ENCODE data around the gene KIF1C.
"Not testable (repeated sequence)": the region's sequence is repeated elsewhere in the genome, so short reads cannot be mapped to it uniquely, and the experiment has no call there.

Gene KIF1C

DNA sequence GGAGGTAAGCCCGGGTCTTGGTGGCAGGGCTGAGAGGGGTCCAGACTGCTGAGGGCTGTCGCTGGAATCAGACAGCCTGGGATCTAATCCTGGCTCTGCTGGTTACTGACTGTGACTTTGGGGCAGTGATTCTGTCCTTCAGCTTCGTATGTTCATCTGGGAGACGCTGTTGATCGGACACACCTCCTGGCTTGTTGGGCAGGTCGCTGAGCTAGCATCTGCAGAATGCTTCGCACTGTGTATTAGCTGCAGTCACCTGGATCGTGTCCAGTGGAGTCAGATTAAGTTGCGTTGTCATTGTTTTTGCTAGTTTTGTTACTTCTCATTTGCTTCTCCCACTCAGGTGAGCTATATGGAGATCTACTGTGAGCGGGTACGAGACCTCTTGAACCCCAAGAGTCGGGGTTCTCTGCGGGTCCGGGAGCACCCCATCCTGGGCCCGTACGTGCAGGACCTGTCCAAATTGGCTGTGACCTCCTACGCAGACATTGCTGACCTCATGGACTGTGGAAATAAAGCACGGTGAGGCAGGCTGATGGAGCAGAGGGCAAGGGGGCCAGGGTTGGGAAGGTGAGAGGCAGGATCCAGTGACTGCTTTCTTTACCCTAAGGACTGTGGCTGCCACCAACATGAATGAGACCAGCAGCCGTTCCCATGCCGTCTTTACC lies 4.5 kb downstream of the KIF1C start:
- DNase-seq (no peak), ATAC-seq (replicated peaks) (no peak)
- no peaks in the 10 kb centered on the region for H3K9me3 Mint-ChIP-seq
- H3K4me3 Mint-ChIP-seq = no peak overlapping the region
- H3K36me3 Mint-ChIP-seq = peaks cover 66 to 69% of the 10 kb centered on the region in 2 donors
- H3K27ac Mint-ChIP-seq = no peak overlapping the region
- peaks cover 21 to 30% of the 10 kb centered on the region in 2 donors for H3K4me1 Mint-ChIP-seq
- peaks cover 6 to 38% of the 10 kb centered on the region in 2 donors for H3K27me3 Mint-ChIP-seq

DNA sequence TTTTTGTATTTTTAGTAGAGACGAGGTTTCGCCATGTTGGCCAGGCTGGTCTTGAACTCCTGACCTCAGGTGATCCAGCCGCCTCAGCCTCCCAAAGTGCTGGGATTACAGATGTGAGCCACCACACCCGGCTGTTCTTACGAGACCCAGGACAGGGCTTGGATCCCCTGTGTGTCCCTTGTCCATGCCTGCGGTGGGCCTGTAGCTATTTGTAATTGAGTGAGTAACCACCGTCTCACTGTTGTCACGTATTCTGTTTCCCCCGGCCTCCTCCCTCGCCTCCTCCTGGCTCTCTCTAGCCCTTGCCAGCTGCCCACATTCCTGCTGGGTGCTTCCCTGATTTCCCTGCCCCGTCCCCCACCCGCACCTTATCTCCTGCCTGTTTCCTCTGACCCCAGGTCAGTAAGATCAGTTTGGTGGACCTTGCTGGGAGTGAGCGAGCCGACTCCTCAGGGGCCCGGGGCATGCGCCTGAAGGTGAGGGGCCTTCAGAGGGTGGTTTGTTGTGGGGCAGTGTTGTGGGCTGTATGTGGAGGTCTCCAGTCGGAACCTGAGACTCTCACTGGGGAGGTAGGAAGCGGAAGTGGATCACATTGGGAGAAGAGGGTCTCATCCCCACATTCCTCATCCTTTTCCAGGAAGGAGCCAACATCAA lies 5.6 kb downstream of the KIF1C start:
- no peak for DNase-seq
- no peak overlapping the region for H3K27ac Mint-ChIP-seq
- peaks cover 21 to 28% of the 10 kb centered on the region in 2 donors for H3K4me1 Mint-ChIP-seq
- H3K4me3 Mint-ChIP-seq = no peak overlapping the region
- no peaks in the 10 kb centered on the region for H3K9me3 Mint-ChIP-seq
- H3K27me3 Mint-ChIP-seq = peaks cover 7 to 41% of the 10 kb centered on the region in 2 donors
- H3K36me3 Mint-ChIP-seq = peaks cover 77 to 80% of the 10 kb centered on the region in 2 donors
- no peak for ATAC-seq (replicated peaks)

DNA sequence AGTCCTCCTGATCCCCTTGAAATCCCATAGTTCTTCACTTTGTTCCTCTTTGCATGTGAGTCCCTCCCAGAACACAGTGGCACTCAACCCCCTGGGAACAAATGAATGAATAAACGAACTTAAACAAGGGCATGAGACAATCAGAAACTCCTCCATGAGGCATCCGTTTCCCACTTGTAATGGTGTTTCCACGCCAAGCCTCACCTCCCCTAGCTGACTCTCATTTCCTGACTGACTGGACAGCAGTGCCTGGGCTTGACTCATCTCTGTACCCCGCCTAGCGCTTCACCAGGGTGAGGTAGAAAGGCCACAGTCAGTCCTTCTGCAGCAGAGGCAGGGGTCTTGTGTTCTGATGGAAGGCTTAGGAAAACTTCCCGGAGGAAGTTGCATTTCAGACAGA lies 14.2 kb downstream of the KIF1C start:
- no peak overlapping the region for H3K27ac Mint-ChIP-seq
- DNase-seq = no peak
- no peak overlapping the region for H3K4me3 Mint-ChIP-seq
- peaks cover 59 to 73% of the 10 kb centered on the region in 2 donors for H3K36me3 Mint-ChIP-seq
- ATAC-seq (replicated peaks) = peak in 1 of 2 donors; percentile 42
- peaks cover 14 to 17% of the 10 kb centered on the region in 2 donors for H3K4me1 Mint-ChIP-seq
- peaks cover 9 to 31% of the 10 kb centered on the region in 2 donors for H3K27me3 Mint-ChIP-seq
- H3K9me3 Mint-ChIP-seq = no peaks in the 10 kb centered on the region

DNA sequence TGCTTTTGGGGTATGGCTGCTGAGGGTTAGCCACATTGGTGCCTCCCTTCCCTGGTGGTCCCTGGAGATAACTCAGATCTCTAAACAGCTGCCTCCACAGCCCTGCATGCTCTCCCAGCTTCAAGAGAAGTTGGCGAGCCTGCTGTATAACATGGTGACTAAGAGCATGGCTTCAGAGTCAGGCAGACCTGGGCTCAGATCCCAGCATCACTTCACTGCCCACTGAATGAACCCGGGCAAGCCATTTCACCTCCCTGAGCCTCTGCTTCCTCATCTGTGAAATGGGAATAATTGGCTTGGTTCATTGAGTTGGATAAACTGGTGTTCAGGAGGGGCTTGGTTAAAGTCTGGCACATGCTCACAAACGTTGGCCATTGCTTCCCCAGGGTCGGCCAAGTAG lies 16.6 kb downstream of the KIF1C start:
- ATAC-seq (replicated peaks) (no peak), DNase-seq (no peak)
- H3K36me3 Mint-ChIP-seq = peaks cover 50 to 63% of the 10 kb centered on the region in 2 donors
- no peaks in the 10 kb centered on the region for H3K9me3 Mint-ChIP-seq
- peaks cover 4 to 23% of the 10 kb centered on the region in 2 donors for H3K27me3 Mint-ChIP-seq
- peaks cover 18 to 28% of the 10 kb centered on the region in 2 donors for H3K4me1 Mint-ChIP-seq
- no peak overlapping the region for H3K4me3 Mint-ChIP-seq
- no peak overlapping the region for H3K27ac Mint-ChIP-seq

DNA sequence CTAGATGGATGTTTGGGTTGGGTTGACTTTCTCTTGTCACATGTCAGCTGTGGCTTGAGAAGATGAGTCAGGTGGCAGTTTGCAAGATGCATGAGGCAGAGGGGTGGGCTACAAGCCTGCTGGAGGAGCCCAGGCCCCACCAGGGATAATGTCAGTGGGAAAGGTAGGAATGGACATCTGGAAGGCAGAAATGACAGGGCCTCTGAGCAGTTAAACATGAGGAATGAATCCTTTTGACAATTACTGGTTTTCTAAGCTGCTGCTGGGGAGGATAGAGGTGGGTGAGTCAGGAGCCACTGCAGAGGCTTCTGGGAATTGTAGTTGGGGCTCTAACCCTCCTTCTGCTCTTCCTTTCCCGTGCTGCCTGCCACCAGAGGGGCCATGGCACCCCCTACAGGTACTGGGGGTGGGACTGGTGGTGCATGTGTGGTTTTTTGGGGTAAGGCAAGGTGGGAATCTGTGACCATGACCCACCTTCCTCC lies 21.8 kb downstream of the KIF1C start:
- H3K4me3 Mint-ChIP-seq = no peak overlapping the region
- peak; percentile 26 to 28 for ATAC-seq (replicated peaks)
- DNase-seq = no peak
- H3K9me3 Mint-ChIP-seq = no peaks in the 10 kb centered on the region
- peaks cover 14 to 32% of the 10 kb centered on the region in 2 donors for H3K4me1 Mint-ChIP-seq
- peaks cover 61 to 69% of the 10 kb centered on the region in 2 donors for H3K36me3 Mint-ChIP-seq
- no peak overlapping the region for H3K27ac Mint-ChIP-seq
- peaks cover 8 to 29% of the 10 kb centered on the region in 2 donors for H3K27me3 Mint-ChIP-seq

DNA sequence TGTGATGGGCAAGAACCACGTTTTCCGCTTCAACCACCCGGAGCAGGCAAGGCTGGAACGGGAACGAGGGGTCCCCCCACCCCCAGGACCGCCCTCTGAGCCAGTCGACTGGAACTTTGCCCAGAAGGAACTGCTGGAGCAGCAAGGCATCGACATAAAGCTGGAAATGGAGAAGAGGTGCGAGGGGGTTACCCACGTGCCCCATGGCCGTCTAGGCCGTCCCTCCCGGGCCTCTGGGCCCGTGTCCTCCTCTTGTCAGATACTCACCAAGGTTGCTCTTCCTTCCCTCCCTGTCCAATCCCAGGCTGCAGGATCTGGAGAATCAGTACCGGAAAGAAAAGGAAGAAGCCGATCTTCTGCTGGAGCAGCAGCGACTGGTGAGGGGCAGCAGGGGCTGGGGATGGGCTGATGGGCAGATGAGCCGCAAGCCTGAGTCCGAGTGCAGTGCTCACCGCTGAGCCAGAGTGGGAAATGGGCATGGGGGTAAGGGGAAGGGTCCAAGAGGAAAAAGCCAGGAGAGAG lies 22.8 kb downstream of the KIF1C start:
- Mint-ChIP-seq H3K9me3 (no peaks in the 10 kb centered on the region), H3K27ac (no peak overlapping the region), H3K36me3 (peaks cover 55 to 66% of the 10 kb centered on the region in 2 donors), H3K27me3 (peaks cover 8 to 29% of the 10 kb centered on the region in 2 donors), H3K4me1 (peaks cover 14 to 32% of the 10 kb centered on the region in 2 donors), H3K4me3 (no peak overlapping the region)
- no peak for DNase-seq
- no peak for ATAC-seq (replicated peaks)

DNA sequence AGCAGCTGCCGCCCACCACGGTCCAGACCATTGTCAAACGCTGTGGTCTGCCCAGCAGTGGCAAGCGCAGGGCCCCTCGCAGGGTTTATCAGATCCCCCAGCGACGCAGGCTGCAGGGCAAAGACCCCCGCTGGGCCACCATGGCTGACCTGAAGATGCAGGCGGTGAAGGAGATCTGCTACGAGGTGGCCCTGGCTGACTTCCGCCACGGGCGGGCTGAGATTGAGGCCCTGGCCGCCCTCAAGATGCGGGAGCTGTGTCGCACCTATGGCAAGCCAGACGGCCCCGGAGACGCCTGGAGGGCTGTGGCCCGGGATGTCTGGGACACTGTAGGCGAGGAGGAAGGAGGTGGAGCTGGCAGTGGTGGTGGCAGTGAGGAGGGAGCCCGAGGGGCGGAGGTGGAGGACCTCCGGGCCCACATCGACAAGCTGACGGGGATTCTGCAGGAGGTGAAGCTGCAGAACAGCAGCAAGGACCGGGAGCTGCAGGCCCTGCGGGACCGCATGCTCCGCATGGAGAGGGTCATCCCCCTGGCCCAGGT lies 24.5 kb downstream of the KIF1C start:
- Mint-ChIP-seq H3K36me3 (peaks cover 55 to 58% of the 10 kb centered on the region in 2 donors), H3K27ac (no peak overlapping the region), H3K4me1 (peaks cover 11 to 26% of the 10 kb centered on the region in 2 donors), H3K4me3 (no peak overlapping the region), H3K9me3 (no peaks in the 10 kb centered on the region), H3K27me3 (peaks cover 8 to 36% of the 10 kb centered on the region in 2 donors)
- DNase-seq = no peak
- ATAC-seq (replicated peaks) = no peak

DNA sequence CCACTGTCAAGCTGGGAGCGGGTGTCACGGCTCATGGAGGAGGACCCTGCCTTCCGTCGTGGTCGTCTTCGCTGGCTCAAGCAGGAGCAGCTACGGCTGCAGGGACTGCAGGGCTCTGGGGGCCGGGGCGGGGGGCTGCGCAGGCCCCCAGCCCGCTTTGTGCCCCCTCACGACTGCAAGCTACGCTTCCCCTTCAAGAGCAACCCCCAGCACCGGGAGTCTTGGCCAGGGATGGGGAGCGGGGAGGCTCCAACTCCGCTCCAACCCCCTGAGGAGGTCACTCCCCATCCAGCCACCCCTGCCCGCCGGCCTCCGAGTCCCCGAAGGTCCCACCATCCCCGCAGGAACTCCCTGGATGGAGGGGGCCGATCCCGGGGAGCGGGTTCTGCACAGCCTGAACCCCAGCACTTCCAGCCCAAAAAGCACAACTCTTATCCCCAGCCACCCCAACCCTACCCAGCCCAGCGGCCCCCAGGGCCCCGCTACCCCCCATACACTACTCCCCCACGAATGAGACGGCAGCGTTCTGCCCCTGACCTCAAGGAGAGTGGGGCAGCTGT lies 25.9 kb downstream of the KIF1C start:
- Mint-ChIP-seq H3K27ac (peak overlapping the region; percentile 5), H3K36me3 (peaks cover 55 to 57% of the 10 kb centered on the region in 2 donors), H3K9me3 (no peaks in the 10 kb centered on the region), H3K27me3 (peaks cover 8 to 36% of the 10 kb centered on the region in 2 donors), H3K4me1 (peaks cover 11 to 22% of the 10 kb centered on the region in 2 donors), H3K4me3 (no peak overlapping the region)
- ATAC-seq (replicated peaks) = no peak
- DNase-seq = no peak

DNA sequence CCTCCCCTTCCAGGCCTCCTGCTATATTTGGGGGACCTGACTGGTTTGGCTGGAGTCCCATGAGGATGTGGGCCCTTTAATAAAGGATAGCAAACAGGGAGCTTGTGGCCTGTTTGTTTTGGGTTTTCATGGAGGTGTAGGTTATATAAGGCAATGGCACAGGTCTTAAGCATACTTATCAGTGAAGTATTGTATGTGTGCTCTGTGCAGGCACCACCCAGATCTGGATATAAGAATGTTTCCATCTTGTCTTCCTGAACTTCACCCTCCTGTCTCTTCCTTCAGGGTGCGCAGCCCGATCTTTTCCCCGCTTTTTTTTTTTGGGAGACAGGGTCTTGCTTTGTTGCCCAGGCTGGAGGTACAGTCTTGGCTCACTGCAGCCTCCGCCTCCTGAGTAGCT lies 26.9 kb downstream of the KIF1C start:
- H3K36me3 Mint-ChIP-seq = peaks cover 46 to 50% of the 10 kb centered on the region in 2 donors
- H3K4me3 Mint-ChIP-seq = no peak overlapping the region
- DNase-seq (no peak), ATAC-seq (replicated peaks) (no peak)
- H3K27me3 Mint-ChIP-seq = peaks cover 8 to 31% of the 10 kb centered on the region in 2 donors
- H3K4me1 Mint-ChIP-seq = peaks cover 6 to 16% of the 10 kb centered on the region in 2 donors
- H3K27ac Mint-ChIP-seq = no peak overlapping the region
- H3K9me3 Mint-ChIP-seq = no peaks in the 10 kb centered on the region

DNA sequence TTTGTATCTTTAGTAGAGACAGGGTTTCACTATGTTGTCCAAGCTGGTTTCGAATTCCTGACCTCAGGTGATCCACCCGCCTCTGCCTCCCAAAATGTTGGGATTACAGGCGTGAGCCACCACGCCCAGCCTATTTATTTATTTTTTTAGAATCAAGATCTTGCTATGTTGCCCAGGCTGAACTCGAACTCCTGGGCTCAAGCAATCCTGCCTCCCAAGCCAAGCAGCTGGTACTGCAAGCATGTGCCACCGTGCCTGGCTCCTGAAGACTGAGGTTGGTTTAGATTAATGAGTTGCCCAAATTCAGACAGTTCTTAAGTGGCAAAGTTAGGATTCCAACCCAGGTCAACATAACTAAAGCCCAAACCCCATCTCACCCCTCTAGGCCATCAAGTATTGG lies 29.5 kb downstream of the KIF1C start:
- Mint-ChIP-seq H3K27me3 (peaks cover 0 to 19% of the 10 kb centered on the region in 2 donors), H3K4me3 (no peak overlapping the region), H3K9me3 (no peaks in the 10 kb centered on the region), H3K36me3 (peaks cover 23 to 27% of the 10 kb centered on the region in 2 donors), H3K27ac (no peak overlapping the region), H3K4me1 (peaks cover 14 to 28% of the 10 kb centered on the region in 2 donors)
- no peak for ATAC-seq (replicated peaks)
- DNase-seq = no peak

DNA sequence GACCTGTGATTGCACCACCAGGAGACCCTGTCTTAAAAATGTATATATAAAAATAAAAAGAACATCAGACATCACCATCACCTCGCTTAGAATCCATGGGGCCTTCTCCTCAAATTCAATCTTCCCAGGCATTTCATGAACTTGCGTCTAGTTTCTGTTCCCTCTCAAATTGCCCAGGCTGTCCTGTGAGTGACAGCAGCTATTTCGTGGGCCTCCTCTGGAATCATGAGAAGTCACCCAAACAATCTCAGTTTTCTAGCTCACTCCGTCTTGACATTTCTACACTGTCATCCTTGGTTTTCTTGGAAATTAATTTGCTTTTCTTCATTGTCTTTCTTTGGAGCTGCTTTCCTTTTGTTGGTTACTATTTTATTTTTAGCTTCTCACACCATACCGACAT lies 30.2 kb downstream of the KIF1C start:
- DNase-seq = no peak
- no peak for ATAC-seq (replicated peaks)
- Mint-ChIP-seq H3K27ac (no peak overlapping the region), H3K4me3 (no peak overlapping the region), H3K9me3 (no peaks in the 10 kb centered on the region), H3K4me1 (peaks cover 17 to 34% of the 10 kb centered on the region in 2 donors), H3K27me3 (peaks cover 0 to 18% of the 10 kb centered on the region in 2 donors), H3K36me3 (peaks cover 17 to 22% of the 10 kb centered on the region in 2 donors)

DNA sequence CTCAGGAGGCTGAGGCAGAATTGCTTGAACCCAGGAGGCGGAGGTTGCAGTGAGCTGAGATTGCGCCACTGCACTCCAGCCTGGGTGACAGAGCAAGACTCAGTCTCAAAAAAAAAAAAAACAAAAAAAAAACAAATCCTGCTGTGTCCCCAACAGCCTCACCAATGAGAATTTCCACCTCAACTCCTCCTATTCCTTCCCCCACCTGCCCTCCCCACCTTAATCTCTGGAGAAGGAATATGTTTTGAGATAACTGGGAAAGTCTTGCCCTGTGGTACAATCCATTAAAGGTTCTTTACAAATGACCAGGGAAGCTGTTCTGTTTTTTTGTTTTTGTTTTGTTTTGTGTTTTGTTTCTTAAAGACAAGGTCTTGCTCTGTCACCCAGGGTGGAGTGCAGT lies 32.4 kb downstream of the KIF1C start:
- H3K27me3 Mint-ChIP-seq = peaks cover 0 to 22% of the 10 kb centered on the region in 2 donors
- not testable (repeated sequence) for H3K27ac Mint-ChIP-seq, H3K4me3 Mint-ChIP-seq

DNA sequence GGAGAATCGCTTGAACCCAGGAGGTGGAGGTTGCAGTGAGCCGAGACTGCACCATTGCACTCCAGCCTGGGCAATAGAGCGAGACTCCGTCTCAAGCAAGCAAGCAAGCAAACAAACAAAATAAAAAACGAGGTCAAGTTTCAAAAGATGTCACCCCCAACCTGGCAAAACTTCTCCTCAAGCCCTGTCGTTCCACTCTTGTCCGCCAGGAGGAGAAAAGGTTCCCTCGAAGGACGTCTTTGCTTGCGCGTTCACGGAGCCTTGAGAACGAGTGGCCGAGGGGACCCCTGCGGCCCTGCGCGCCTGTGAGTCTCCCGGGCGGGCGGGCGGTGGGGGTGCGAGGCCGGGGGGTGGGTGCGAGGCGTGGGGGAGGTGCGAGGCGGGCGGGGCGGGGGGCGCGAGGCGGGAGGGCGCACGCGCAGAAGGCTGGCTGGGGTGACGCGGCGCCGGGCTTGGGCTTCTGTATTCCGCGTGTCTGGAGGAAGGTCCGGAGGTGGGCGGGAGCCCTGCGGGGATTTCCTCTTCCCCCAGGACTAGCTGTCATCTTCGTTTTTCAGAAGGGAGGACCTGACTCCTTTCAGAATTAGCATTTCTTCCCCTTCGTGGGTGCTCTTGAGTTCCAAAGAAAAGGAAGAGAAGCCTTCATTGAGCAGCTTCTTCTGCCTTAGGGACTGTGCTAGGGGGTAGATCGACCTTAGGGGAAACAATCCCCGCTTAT lies 33.8 kb downstream of the KIF1C start:
- no peaks in the 10 kb centered on the region for H3K9me3 Mint-ChIP-seq
- H3K27me3 Mint-ChIP-seq = peaks cover 0 to 16% of the 10 kb centered on the region in 2 donors
- H3K27ac Mint-ChIP-seq = peak overlapping the region; percentile 88
- peaks cover 21 to 33% of the 10 kb centered on the region in 2 donors for H3K4me1 Mint-ChIP-seq
- DNase-seq (peak; percentile 92), ATAC-seq (replicated peaks) (peak; percentile 95)
- peak overlapping the region; percentile 67 to 79 for H3K4me3 Mint-ChIP-seq
- H3K36me3 Mint-ChIP-seq = peaks cover 0 to 4% of the 10 kb centered on the region in 2 donors

More for the DNA sequence above, 32.4 kb downstream of the KIF1C start:
- H3K4me1 Mint-ChIP-seq = peaks cover 21 to 33% of the 10 kb centered on the region in 2 donors
- not testable (repeated sequence) for H3K9me3 Mint-ChIP-seq; H3K36me3 Mint-ChIP-seq; DNase-seq; ATAC-seq (replicated peaks)
